Keratinocyte (primary cell): ENCODE data around the gene RAB3GAP2. TPM values are rescaled to one million over a fixed set of nuclear protein-coding genes. Genes with fewer than 3 reads are reported as not detected.

Experiments
- DNase-seq: peaks from one replicate; pipeline ENCODE4 v3.0.0-alpha.2; 2011; ENCODE audit warnings: low read depth, missing footprints, low spot score
- FAIRE-seq: peaks from 2 replicates; lab custom pipeline; 2011; peaks lifted over from hg19 to GRCh38; lab: Jason Lieb, UNC
- H2AFZ ChIP-seq: 2 replicates; pipeline ENCODE4 v1.6.0; 2012; ENCODE audit warnings: low read length, control low read depth, inconsistent platforms; ENCODE audit not compliant: control insufficient read depth
- H3K27ac ChIP-seq: 2 replicates; pipeline ENCODE4 v1.5.1; 2011; ENCODE audit warnings: low read length; ENCODE audit not compliant: control insufficient read depth, insufficient read depth
- H3K27me3 ChIP-seq: 3 replicates; pipeline ENCODE4 v1.6.0; 2011; ENCODE audit warnings: low read length; ENCODE audit not compliant: control insufficient read depth, insufficient read depth; ENCODE audit errors: extremely low read depth
- H3K36me3 ChIP-seq, 2 experiments: 2 replicates in 1 of 2; 3 replicates in 1 of 2; pipeline ENCODE4 v1.5.1; 2011; ENCODE audit warnings: low read length in 2 of 2, mild to moderate bottlenecking in 1 of 2; ENCODE audit not compliant: control insufficient read depth in 2 of 2, insufficient read depth in 2 of 2; ENCODE audit errors: extremely low read depth in 1 of 2
- H3K4me1 ChIP-seq: 3 replicates; pipeline ENCODE4 v1.5.1; 2011; ENCODE audit warnings: low read length; ENCODE audit not compliant: control insufficient read depth, insufficient read depth; ENCODE audit errors: extremely low read depth
- H3K4me2 ChIP-seq: 3 replicates; pipeline ENCODE4 v1.6.0; 2011; ENCODE audit warnings: low read depth, low read length; ENCODE audit not compliant: control insufficient read depth, insufficient read depth; ENCODE audit errors: extremely low read depth
- H3K4me3 ChIP-seq, 3 experiments: fragments of 200-600 bp in 1 of 3; sonication (generic) in 1 of 3; 2 replicates in 2 of 3; 3 replicates in 1 of 3; pipeline ENCODE4 v1.5.1; 2011 to 2016; ENCODE audit warnings: low read length in 3 of 3, mild to moderate bottlenecking in 3 of 3, control low read depth in 2 of 3, inconsistent platforms in 1 of 3, low read depth in 1 of 3, mixed read lengths in 1 of 3, mixed run types in 1 of 3, moderate library complexity in 1 of 3; ENCODE audit not compliant: control insufficient read depth in 2 of 3, insufficient read depth in 2 of 3; ENCODE audit errors: extremely low read depth in 1 of 3
- H3K79me2 ChIP-seq: 2 replicates; pipeline ENCODE4 v1.6.0; 2012; ENCODE audit warnings: low read length; ENCODE audit not compliant: control insufficient read depth, insufficient read depth
- H3K9ac ChIP-seq: 3 replicates; pipeline ENCODE4 v1.6.0; 2011; ENCODE audit warnings: low read length; ENCODE audit not compliant: control insufficient read depth, insufficient read depth; ENCODE audit errors: extremely low read depth
- H3K9me1 ChIP-seq: 3 replicates; pipeline ENCODE4 v1.6.0; 2011; ENCODE audit warnings: low read length; ENCODE audit not compliant: control insufficient read depth, insufficient read depth; ENCODE audit errors: extremely low read depth
- H3K9me3 ChIP-seq: 2 replicates; pipeline ENCODE4 v1.5.1; 2012; ENCODE audit warnings: low read depth, low read length; ENCODE audit not compliant: control insufficient read depth
- H4K20me1 ChIP-seq: 3 replicates; pipeline ENCODE4 v1.6.0; 2011; ENCODE audit warnings: low read length; ENCODE audit not compliant: control insufficient read depth, insufficient read depth; ENCODE audit errors: extremely low read depth
- CTCF ChIP-seq, 3 experiments: IDR thresholded peaks in 1 of 3; conservative IDR thresholded peaks in 1 of 3; optimal IDR thresholded peaks in 1 of 3; 2 replicates in 2 of 3; 3 replicates in 1 of 3; pipeline versions ENCODE3 to v1.5.1; 2011; ENCODE audit warnings: low read length in 3 of 3, mild to moderate bottlenecking in 3 of 3, moderate library complexity in 2 of 3, control low read depth in 1 of 3, inconsistent platforms in 1 of 3; ENCODE audit not compliant: insufficient read depth in 2 of 3; ENCODE audit errors: extremely low read depth in 1 of 3
- EZH2 ChIP-seq: IDR thresholded peaks from one replicate; pipeline ENCODE4 v1.6.1; 2012; ENCODE audit warnings: inconsistent platforms, mild to moderate bottlenecking, low read length, moderate library complexity
- dilution Hi-C: fragments of 300-500 bp; cut with MboI; formaldehyde crosslinking; loops from one replicate; pipeline ENCODE4 v1.7.0; 2020; ENCODE audit warnings: low sequenced_read_pairs; ENCODE audit not compliant: extremely low pct_ligation_motif_present
- polyA plus RNA-seq, 5 experiments: library from polyadenylated mRNA; depleted of rRNA in 3 of 5; stranded (reverse) in 3 of 5; stranded (forward) in 1 of 5; unstranded in 1 of 5; fragments of >200 nt; gene quantifications; 1 replicate in 1 of 5; 2 replicates in 3 of 5; 3 replicates in 1 of 5; pipeline versions ENCODE4 v1.2.1 to v1.2.3, GENCODE V29; 2011 to 2012; ENCODE audit warnings: missing spikeins in 2 of 5, low read depth in 1 of 5, low replicate concordance in 1 of 5

RAB3GAP2 gene
- polyA plus RNA-seq, 1 donor (not counting 4 experiments of a cell fraction or from before 2014, with no cell fraction given), result 44.4 TPM

DNA sequence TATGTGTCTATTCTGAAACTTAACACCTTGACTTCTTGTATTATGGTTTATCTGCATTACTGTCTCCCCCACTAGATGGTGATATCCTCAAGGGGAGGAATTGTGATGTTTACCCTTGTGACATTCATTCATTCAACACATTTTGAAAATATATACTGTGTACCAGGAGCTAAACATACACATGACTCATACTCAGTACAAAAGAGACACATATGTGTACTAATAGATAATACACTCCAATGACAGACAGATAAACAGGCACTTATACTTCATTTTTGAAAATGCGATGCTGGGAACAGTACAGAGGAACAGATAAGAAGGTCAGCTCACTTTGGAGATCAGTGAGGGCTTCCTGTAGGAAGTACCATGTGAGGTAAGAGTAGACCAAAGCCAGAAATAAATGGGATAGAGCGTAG is 8.9 kb upstream of the RAB3GAP2 start:
- Histone ChIP-seq H3K4me2 (no peak overlapping the region), H3K79me2 (no peaks in the 10 kb centered on the region), H4K20me1 (no peaks in the 10 kb centered on the region), H3K4me3 (no peak overlapping the region), H3K4me1 (no peaks in the 10 kb centered on the region), H3K27ac (no peak overlapping the region), H3K9me1 (no peaks in the 10 kb centered on the region), H3K9ac (no peak overlapping the region), H3K36me3 (no peaks in the 10 kb centered on the region), H3K27me3 (no peaks in the 10 kb centered on the region), H3K9me3 (no peaks in the 10 kb centered on the region), H2AFZ (no peak overlapping the region)
- DNase-seq, result no peak
- dilution Hi-C loops, result no loop called here
- TF ChIP-seq EZH2 (no peak), CTCF (optimal IDR thresholded peaks at IDR 0.05 in 1 of 3, IDR thresholded peaks at IDR 0.05 in 1 of 3, conservative IDR thresholded peaks at IDR 0.05 in 1 of 3; ENCODE audit: extremely low read depth in 1 of 3, insufficient read depth in 2 of 3, low read length in 3 of 3) (peak in 2 of 3 experiments; percentile 39 to 68)
- peak; percentile 13 for FAIRE-seq

DNA sequence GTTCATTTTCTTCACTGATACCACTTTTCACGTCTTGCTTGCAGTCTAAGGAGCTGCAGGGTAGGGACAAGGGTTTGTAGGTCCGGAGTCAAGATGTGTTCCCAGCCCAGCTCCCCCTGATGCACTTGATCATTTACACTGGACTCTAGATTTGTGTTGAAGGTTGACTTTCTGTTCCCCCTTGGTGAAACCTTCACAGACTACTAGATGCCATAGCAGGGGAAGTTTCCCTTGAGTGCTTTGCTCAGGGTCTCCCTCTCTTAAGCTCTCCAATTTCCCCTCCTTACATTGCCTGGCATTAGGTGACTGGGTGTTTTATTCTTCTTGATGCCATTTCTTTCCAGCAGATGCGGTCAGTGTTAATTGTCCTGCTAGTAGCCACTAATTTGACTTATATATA is 8.0 kb upstream of the RAB3GAP2 start:
- Histone ChIP-seq H4K20me1 (no peaks in the 10 kb centered on the region), H3K27me3 (no peaks in the 10 kb centered on the region), H3K9me3 (no peaks in the 10 kb centered on the region), H3K36me3 (no peaks in the 10 kb centered on the region), H3K9me1 (no peaks in the 10 kb centered on the region), H3K4me2 (no peak overlapping the region), H3K4me1 (no peaks in the 10 kb centered on the region), H3K9ac (no peak overlapping the region), H3K27ac (no peak overlapping the region), H3K4me3 (no peak overlapping the region), H2AFZ (no peak overlapping the region), H3K79me2 (no peaks in the 10 kb centered on the region)
- dilution Hi-C loops, result no loop called here
- DNase-seq, result no peak
- no peak for TF ChIP-seq EZH2
- no peak for TF ChIP-seq CTCF (optimal IDR thresholded peaks at IDR 0.05 in 1 of 3, IDR thresholded peaks at IDR 0.05 in 1 of 3, conservative IDR thresholded peaks at IDR 0.05 in 1 of 3; ENCODE audit: extremely low read depth in 1 of 3, insufficient read depth in 2 of 3, low read length in 3 of 3)
- FAIRE-seq, result no peak
